HG02973 (cell line): ENCODE data around the gene TACR1.
"Not testable (repeated sequence)": the region's sequence is repeated elsewhere in the genome, so short reads cannot be mapped to it uniquely, and the experiment has no call there.

ENCODE experiments used
- ATAC-seq: cut with Tn5 transposase; IDR thresholded peaks from one replicate; pipeline ENCODE4 v1.9.1; 2021; ENCODE audit warnings: moderate library complexity; ENCODE audit not compliant: unreplicated experiment

TACR1 gene

DNA sequence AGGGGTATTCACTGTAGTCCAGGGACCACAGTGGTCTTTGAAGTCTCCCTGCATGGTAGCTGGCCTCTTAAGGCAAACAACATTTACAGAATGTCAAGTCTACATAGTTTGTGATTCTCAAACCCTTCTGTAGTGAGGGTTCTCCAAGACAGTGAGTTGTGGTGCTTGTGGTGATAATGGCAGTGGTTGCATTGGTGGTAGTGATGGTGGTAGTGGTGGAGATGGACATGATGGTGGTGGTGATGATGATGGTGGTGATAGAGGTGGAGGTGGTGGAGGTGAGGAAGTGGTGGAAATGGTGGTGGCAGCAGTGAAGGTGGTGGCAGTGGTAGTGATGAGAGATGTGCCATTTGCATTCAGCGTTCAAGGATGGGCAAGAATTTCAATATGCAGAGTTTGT lies 104.9 kb downstream of the TACR1 start:
- ATAC-seq, result no peak

DNA sequence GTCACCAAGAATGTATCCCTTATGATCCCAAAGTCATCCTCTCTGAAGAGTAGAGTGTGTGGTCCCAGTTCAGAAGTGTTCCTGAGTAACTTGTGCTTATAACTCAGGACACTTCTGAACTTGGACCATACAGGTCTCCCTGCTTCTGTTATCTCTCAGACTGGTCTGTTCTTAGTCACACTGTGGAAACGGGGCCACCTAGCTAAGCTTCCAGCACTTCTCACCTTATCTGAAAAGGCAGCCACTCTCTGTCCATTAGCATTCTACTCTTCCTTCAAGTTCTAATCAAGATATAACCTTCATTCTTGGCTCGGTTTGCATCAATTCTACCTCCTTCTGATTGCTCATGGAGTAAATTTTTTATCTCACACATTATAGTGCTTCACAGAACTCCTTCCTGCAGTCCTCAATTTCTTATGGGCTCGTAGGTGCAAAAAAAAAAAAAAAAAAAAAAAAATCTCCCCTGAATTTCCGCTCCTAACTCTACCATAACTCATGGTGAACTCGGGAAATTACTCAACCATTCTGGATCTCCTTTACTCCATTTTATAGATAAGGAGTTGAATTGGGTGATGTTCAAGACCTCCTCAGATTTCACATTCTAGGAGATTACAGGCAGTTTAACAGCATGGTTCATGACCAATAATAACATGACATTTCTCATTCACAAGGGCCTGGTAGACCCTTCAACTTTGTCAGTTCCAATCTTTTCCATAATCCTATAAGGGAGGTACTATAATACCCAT lies 108.4 kb downstream of the TACR1 start:
- ATAC-seq, result no peak

DNA sequence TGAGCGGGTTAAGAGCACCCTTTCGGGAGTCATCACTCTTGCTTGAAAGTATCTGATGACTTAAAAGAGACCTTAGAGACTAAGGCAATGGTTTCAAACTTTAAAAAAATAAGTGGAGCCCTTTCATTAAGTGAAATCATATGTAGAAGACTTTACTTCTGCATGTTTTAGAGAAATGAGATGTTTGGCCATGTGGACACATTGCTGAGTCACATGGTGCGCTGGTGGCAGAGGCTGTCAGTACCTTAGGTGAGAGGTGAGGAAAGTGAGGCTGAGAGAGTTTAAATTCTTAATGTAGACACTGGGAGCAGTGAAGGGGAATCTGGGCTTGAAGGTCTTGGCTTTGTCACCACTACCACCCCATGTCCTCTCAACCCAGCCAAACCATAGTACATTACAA lies 109.8 kb downstream of the TACR1 start:
- no peak for ATAC-seq

- no peak for ATAC-seq
Observed at GRCh38 chr2:75088791-75089190, 110.5 kb downstream of the TACR1 start.

DNA sequence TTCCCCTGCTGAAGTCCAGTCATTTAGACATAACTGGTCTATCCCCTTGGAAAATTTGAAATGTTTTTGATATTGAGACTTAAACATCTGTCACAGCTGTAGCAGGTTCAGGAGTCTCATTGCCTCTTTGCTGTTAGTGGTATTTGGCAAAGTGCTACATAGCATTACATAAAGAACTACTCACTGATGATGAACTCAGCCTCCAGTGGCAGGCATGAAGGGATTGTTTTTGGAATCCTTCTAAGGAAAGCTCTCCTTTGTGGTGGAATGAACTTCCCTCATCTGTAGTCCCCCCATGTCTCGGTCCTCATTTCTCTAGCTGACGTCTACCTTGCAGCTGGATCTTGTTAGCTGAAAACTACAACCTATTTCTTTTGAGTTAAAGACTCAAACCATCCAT lies 111.6 kb downstream of the TACR1 start:
- ATAC-seq, result no peak

GRCh38 chr2:75079575-75079974 lies 119.7 kb downstream of the TACR1 start:
- no peak for ATAC-seq

GRCh38 chr2:75077909-75078308 lies 121.4 kb downstream of the TACR1 start:
- no peak for ATAC-seq

GRCh38 chr2:75076088-75076487 lies 123.2 kb downstream of the TACR1 start:
- ATAC-seq, result no peak

DNA sequence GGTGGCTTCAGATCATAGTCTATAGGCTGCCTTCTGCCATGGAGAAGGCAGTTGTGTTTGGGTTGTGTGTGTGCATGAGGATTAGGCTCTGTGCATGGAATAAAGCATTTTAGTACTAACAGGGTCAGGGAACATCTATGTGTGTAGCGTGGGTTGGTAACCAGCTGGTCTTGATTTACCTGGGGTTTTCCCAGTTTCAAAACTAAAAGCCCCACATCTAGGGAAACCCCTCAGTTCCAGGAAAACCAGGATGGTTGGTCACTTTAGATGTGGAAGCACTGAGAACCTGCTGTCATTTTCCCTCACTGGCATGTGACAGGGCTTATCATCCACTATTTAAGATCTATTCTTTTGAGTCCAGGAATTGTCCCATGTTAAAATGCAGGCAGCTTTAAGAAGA lies 124.6 kb downstream of the TACR1 start:
- no peak for ATAC-seq

- ATAC-seq, result no peak
Observed at GRCh38 chr2:75074228-75074627, 125.1 kb downstream of the TACR1 start.

DNA sequence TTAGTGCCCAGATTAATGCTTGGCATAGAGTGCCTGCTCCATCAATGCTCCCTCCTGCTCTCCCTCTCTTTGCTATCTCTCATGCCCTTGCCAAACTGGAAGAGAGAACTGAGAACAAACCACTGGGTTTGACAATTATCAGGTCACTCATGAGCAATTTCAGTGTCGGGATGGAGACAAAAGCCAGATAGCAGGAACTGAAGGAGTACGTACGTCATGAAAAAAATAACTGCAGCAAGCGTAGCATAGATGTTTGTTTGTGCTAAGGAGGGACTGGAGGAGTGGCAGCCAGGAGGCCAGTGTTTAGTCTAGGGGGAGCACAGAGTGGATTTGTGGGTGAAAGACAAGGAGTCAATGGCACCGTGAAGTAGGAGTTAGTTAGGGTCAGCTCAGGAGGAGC lies 127.6 kb downstream of the TACR1 start:
- no peak for ATAC-seq

GRCh38 chr2:75068546-75068945 lies 130.8 kb downstream of the TACR1 start:
- no peak for ATAC-seq

DNA sequence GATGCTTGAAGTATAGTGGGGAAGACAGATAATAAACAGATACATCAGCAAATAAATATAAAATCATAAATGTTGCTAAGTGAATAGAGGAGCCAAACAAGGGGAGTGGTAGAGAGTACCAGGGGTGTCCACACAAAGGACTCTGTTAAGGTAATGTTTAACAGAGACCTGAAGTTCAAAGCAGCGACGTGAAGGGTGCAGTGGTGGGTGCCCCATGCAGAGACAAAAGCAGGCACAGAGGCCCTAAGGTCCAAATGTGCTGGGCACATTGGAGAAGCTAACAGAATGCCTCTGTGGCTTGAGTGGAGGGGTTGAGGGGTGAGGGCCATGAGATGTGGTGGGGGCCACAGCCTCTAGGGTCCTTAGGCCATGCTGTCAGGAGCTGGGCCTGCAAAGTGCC lies 131.8 kb downstream of the TACR1 start:
- ATAC-seq, result no peak

DNA sequence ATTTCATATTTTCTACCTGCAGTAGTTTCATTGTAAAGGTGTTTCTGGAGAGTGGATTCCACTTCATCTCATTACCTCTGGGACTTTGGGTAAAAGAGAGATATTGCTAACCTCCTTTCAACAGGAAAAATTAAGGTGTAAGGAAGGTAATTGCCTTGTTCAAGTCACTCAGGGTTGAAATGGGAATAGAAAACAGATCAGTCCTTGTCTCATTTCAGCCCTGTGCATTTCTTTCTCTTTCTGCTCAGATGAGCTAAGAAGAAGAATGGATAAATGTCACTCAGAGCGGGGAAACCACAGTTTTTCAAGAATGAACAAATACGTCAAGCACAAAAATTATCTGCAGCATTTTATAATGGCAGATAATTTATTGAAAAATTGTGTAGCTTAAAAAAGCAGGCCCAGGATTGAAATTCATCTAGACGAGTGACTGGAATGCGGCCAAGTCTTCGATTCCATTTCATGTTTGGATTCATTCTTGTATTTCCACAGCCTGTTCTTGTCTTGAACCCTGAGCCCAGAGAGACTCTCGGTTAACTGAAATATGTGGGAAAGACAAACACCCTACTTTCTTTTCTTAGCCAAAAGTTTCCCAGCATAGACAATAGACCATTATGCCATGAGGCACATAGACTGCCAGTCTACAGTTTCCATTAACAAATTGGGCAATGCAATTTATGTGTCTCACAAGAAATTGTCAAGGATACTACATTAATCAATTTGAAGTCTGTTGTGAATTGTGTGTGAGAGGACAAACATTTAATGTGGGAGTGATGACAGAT lies 133.0 kb downstream of the TACR1 start:
- ATAC-seq, result no peak

- ATAC-seq, result no peak
Observed at GRCh38 chr2:75065402-75066008, 133.8 kb downstream of the TACR1 start.

DNA sequence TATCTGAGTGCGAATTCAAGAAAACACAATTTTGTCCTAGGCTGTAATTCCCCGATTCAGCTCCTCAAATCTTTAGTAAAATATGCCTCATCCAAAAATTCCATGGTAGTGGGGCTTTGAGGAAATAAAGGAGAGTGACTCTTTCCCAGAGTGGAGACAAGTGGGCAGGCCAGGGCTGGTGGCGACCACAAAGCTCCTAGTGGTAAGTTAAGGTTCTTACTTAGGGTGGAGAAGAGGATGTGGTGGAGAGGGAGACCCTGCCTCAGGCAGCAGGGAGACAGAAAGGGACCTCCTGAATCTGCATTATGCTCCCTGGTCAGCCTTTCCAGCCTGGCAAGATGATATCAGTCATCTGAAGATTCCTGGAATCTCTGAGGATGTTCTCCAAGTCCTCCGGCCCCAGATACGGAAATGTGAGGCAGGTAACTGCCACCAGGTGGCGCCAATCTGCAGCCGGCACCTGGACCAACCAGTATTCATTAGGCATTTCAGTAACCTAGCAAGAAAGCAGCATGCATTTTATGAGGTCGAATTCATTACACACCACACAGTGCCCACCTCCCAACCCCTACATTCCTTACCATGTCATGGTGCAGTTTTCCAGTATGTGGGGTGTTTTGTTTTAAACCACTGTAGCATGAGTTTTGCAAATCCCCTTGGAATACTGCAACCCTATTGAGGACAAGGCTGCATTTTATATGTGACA lies 134.5 kb downstream of the TACR1 start:
- ATAC-seq, result peak; percentile 84

DNA sequence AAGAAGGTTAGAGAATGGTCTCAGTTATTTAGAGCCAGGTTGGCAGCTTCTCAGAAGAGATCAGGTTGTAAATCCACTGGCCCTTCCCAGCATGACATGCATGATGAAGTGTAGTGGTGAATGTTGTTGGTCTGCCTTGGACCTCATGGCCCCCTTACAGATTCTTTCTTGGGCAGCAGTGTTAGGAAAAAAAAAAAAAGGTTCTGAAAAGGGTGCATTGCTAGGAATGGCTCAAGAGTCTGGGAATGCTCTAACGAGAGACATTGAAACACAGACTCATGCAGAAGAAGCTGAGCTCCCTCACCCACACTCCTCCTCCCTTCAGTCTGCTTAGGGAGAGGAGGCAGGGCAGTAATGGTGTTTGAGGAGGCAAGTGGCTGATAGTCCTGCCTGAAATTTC lies 135.4 kb downstream of the TACR1 start:
- no peak for ATAC-seq

DNA sequence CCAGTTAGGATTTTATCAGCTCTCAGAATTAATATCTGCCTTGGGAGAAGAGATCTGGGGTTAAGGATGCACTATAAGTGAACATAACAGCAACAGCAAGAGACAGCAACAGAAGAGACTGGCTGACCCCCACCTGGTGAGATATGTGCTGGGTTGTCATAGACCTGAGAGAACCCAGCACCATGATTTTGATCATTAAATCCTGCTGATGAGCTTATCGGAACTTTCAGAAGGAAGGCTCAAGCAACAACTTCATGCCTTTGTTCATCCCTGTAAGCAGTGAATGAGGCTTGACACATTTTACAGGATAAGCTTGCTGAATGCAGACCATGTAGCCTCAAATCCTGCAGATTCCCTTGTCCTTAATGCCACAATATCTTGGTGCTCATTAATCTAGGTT lies 140.9 kb downstream of the TACR1 start:
- no peak for ATAC-seq

DNA sequence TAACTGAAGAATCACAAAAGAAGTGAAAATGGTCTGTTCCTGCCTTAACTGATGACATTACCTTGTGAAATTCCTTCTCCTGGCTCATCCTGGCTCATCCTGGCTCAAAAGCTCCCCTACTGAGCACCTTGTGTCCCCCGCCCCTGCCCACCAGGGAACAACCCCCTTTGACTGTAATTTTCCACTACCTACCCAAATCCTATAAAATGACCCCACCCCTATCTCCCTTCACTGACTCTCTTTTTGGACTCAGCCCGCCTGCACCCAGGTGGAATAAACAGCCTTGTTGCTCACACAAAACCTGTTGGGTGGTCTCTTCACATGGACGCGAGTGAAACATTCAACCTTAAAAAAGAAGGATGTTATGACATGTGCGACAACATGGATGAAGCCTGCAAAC lies 142.2 kb downstream of the TACR1 start:
- ATAC-seq, result not testable (repeated sequence)

DNA sequence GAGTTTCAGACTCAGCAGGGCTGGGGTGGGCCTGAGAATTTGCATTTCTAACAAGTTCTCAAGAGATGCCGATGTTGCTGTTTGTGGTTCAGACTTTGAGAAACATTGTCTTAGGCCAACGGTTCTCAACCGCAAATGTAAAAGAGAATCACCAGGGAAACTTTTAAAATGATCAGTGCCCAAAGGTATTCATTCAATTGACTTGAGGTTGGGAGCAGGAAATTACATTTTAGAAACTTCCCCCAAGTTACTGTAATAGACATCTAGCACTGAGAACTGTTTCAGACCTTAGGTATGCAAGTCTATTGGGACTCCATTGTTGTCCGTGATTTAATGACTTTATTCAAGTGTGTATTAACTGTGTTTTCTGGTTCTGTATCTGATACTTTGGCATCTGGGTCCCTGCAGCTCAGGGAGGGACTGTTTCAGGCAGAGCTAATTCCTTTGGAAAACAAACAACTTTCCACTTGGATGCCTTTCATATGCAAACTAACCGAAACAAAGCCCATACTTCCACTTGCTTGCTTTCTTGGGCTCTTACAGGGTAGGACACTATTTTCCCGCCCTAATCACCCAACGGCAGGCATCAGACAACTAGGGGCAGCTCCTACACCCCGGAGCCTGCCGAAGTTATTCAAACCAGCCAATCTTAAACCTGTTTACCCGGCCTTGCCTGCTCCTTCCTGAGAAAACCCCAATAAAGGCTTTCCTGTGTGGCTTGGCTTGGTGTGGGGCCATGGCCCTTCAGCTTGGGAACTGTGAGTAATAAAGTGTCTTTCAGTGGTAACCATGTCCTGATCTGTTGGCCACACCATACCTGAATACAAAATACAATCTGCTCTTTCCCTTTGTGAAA lies 143.3 kb downstream of the TACR1 start:
- ATAC-seq, result no peak
